HepG2 (cell line): Measurements from ENCODE around the gene UNKL. TPM values are rescaled to one million over a fixed set of nuclear protein-coding genes. Genes with fewer than 3 reads are reported as not detected.

ENCODE experiments used
- HNRNPLL ChIP-seq: fragments of 200-400 bp; formaldehyde crosslinking; IDR thresholded peaks from 2 replicates; pipeline ENCODE4 v1.6.1; 2017; ENCODE audit warnings: mild to moderate bottlenecking, low read depth, low read length; ENCODE audit not compliant: poor library complexity, severe bottlenecking
- IRX3 ChIP-seq: sonication (generic); formaldehyde crosslinking; IDR thresholded peaks from 2 replicates; pipeline ENCODE4 v1.8.1; 2023; ENCODE audit warnings: mild to moderate bottlenecking, low read depth, missing genetic modification reagents, borderline replicate concordance
- KDM6A ChIP-seq: IDR thresholded peaks from 2 replicates; pipeline ENCODE4 v1.6.1; 2016; ENCODE audit warnings: low read depth
- KLF16 ChIP-seq, 2 experiments: sonication (generic) in 1 of 2; formaldehyde crosslinking in 1 of 2; IDR thresholded peaks; 2 replicates each; pipeline versions ENCODE4 v1.6.1 to v1.8.0; 2016 to 2023; ENCODE audit warnings: missing genetic modification reagents in 2 of 2, missing compliant biosample characterization in 1 of 2
- NBN ChIP-seq: fragments of 450-650 bp; conservative IDR thresholded peaks from 2 replicates; pipeline ENCODE4 v1.6.1; 2017
- PHF8 ChIP-seq: sonication (generic); formaldehyde crosslinking; IDR thresholded peaks from 2 replicates; pipeline ENCODE4 v1.5.0; 2020; ENCODE audit warnings: missing genetic modification reagents
- SMYD3 ChIP-seq: sonication (generic); formaldehyde crosslinking; IDR thresholded peaks from 2 replicates; pipeline ENCODE4 v1.8.1; 2023; ENCODE audit warnings: mild to moderate bottlenecking, missing genetic modification reagents
- SOX13 ChIP-seq, 3 experiments: fragments of 450-650 bp in 1 of 3; sonication (generic) in 1 of 3; formaldehyde crosslinking in 1 of 3; IDR thresholded peaks in 2 of 3; conservative IDR thresholded peaks in 1 of 3; 2 replicates each; pipeline versions ENCODE4 v1.5.0 to v1.6.1; 2016 to 2020; ENCODE audit warnings: antibody characterized with exemption in 1 of 3, mild to moderate bottlenecking in 1 of 3, missing compliant biosample characterization in 1 of 3, missing genetic modification reagents in 1 of 3, moderate library complexity in 1 of 3
- XBP1 ChIP-seq: sonication (generic); formaldehyde crosslinking; IDR thresholded peaks from 2 replicates; pipeline ENCODE4 v1.5.0; 2020; ENCODE audit warnings: missing genetic modification reagents
- ZNF660 ChIP-seq: sonication (generic); formaldehyde crosslinking; IDR thresholded peaks from 2 replicates; pipeline ENCODE4 v1.5.1; 2020; ENCODE audit warnings: mild to moderate bottlenecking, low read depth, missing genetic modification reagents, borderline replicate concordance
- ZNF720 ChIP-seq: sonication (generic); formaldehyde crosslinking; IDR thresholded peaks from 2 replicates; pipeline ENCODE4 v1.4.0; 2020; ENCODE audit warnings: missing genetic modification reagents
- ZNF770 ChIP-seq: sonication (generic); formaldehyde crosslinking; IDR thresholded peaks from 2 replicates; pipeline ENCODE4 v1.5.0; 2020; ENCODE audit warnings: mild to moderate bottlenecking, missing genetic modification reagents
- polyA plus RNA-seq, 8 experiments: library from polyadenylated mRNA; depleted of rRNA in 3 of 8; stranded (reverse) in 7 of 8; unstranded in 1 of 8; fragments of >200 nt; fragmentation: Illumina TruSeq in 4 of 8; extraction: Trizol in 4 of 8; gene quantifications; 2 replicates each; pipeline versions ENCODE4 v1.2.1 to v1.2.3, GENCODE V29; 2011 to 2016; ENCODE audit warnings: low read depth in 4 of 8, missing spikeins in 1 of 8, mixed read lengths in 1 of 8; ENCODE audit not compliant: insufficient read depth in 1 of 8
- total RNA-seq, 5 experiments: library from RNA; depleted of rRNA; stranded (reverse); fragments of >200 nt; fragmentation: Illumina TruSeq; extraction: Trizol; gene quantifications; 2 replicates each; pipeline ENCODE4 v1.2.3, GENCODE V29; 2016; ENCODE audit warnings: low read depth in 1 of 5
- TF ChIP-seq, protein P1 (sequence below): sonication (generic); formaldehyde crosslinking; IDR thresholded peaks from 2 replicates; pipeline ENCODE4 v1.4.0; 2020; ENCODE audit warnings: missing genetic modification reagents, borderline replicate concordance
- TF ChIP-seq, protein P2 (sequence below): sonication (generic); formaldehyde crosslinking; IDR thresholded peaks from 2 replicates; pipeline ENCODE4 v1.8.1; 2023; ENCODE audit warnings: mild to moderate bottlenecking, missing genetic modification reagents
- TF ChIP-seq, protein P3 (sequence below): IDR thresholded peaks from 2 replicates; pipeline ENCODE4 v1.6.1; 2016; ENCODE audit warnings: missing biosample characterization, missing genetic modification reagents, low read depth
- TF ChIP-seq, protein P4 (sequence below): sonication (generic); formaldehyde crosslinking; IDR thresholded peaks from 2 replicates; pipeline ENCODE4 v1.5.0; 2020; ENCODE audit warnings: missing genetic modification reagents

The UNKL gene
- total and polyA plus RNA-seq, 2 of the 13 experiments (the other 11 are each of a cell fraction or from before 2014, with no cell fraction given) = 10.4 to 17.6 TPM

DNA sequence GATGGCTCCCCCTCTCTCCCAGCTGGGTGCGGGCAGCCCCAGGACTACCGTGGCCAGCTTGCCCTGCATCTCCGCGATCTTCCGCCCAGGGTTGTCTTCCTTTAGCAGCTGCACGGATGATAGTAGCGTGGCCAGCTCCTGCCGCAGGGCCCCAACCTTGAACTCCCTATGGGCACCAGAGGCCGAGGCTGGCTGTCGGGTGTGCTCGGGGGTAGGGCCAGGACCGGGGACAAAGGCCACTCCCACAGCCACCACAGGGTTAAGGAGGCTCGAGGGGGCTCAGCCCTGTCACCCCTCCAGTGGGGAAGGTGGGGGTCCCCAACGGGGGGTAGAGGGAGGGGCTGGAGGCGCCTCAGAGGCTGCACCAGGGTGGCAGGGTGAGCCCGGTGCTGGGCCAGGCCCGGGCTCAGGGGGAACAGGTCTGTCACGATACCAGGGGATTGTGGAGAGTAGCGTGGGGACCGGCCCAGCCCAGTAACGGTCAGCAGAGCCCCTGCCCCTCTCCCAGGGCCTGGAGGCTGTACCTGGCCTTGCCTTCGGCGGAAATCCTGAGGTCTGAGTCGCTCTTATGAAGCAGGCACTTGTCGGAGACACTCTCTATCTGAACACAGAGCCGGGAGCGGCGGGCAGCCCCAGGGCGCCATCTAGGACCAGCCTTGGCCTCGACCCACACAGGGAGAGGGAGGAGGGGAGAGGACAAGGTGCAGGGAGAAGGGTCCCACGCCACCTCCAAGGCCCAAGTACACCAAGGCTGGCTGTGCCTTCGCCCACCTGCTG lies 21.6 kb upstream of the UNKL start (continued):
- TF ChIP-seq SMYD3 (CRISPR knock-in tag) (no peak), XBP1 (no peak), SOX13 (IDR thresholded peaks at IDR 0.05) (no peak), SOX13 (CRISPR knock-in tag; conservative IDR thresholded peaks at IDR 0.05 in 1 of 2, IDR thresholded peaks at IDR 0.05 in 1 of 2) (peak in 1 of 2 experiments; percentile 15; a peak in 1 of 4 replicates), ZNF770 (0 out of 2 replicates have a peak, but pooled peaks have one; percentile 20), KDM6A (CRISPR knock-in tag) (no peak), IRX3 (CRISPR knock-in tag) (no peak), HNRNPLL (no peak), KLF16 (CRISPR knock-in tag; IDR thresholded peaks at IDR 0.05) (peak in 1 of 2 experiments; percentile 51; a peak in 1 of 4 replicates), ZNF660 (no peak), PHF8 (CRISPR knock-in tag) (peak; percentile 71), NBN (no peak), ZNF720 (CRISPR knock-in tag) (no peak)
- TF ChIP-seq, protein P1, sequence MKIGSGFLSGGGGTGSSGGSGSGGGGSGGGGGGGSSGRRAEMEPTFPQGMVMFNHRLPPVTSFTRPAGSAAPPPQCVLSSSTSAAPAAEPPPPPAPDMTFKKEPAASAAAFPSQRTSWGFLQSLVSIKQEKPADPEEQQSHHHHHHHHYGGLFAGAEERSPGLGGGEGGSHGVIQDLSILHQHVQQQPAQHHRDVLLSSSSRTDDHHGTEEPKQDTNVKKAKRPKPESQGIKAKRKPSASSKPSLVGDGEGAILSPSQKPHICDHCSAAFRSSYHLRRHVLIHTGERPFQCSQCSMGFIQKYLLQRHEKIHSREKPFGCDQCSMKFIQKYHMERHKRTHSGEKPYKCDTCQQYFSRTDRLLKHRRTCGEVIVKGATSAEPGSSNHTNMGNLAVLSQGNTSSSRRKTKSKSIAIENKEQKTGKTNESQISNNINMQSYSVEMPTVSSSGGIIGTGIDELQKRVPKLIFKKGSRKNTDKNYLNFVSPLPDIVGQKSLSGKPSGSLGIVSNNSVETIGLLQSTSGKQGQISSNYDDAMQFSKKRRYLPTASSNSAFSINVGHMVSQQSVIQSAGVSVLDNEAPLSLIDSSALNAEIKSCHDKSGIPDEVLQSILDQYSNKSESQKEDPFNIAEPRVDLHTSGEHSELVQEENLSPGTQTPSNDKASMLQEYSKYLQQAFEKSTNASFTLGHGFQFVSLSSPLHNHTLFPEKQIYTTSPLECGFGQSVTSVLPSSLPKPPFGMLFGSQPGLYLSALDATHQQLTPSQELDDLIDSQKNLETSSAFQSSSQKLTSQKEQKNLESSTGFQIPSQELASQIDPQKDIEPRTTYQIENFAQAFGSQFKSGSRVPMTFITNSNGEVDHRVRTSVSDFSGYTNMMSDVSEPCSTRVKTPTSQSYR (CRISPR knock-in tag) = peak; percentile 69
- TF ChIP-seq, protein P2, sequence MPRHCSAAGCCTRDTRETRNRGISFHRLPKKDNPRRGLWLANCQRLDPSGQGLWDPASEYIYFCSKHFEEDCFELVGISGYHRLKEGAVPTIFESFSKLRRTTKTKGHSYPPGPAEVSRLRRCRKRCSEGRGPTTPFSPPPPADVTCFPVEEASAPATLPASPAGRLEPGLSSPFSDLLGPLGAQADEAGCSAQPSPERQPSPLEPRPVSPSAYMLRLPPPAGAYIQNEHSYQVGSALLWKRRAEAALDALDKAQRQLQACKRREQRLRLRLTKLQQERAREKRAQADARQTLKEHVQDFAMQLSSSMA = peak; percentile 49; the same call in 1 of the 2 replicates
- TF ChIP-seq, protein P3, sequence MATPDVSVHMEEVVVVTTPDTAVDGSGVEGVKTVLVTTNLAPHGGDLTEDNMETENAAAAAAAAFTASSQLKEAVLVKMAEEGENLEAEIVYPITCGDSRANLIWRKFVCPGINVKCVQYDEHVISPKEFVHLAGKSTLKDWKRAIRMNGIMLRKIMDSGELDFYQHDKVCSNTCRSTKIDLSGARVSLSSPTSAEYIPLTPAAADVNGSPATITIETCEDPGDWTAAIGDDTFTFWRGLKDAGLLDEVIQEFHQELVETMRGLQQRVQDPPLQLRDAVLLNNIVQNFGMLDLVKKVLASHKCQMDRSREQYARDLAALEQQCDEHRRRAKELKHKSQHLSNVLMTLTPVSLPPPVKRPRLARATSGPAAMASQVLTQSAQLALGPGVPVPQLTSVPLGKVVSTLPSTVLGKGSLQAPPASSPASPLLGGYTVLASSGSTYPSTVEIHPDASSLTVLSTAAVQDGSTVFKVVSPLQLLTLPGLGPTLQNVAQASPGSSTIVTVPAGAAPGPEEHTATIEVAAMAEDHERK = no peak
- TF ChIP-seq, protein P4, sequence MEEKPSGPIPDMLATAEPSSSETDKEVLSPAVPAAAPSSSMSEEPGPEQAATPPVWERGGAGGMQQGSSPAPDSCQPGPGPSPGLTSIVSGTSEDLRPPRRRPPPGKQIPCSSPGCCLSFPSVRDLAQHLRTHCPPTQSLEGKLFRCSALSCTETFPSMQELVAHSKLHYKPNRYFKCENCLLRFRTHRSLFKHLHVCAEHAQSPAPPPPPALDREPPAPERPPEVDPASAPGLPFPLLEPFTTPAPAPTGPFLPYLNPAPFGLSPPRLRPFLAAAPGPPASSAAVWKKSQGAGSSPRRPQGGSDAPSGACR (CRISPR knock-in tag) = peak; percentile 78; the same call in 1 of the 2 replicates
